HL-60 (cell line): Measurements from ENCODE around the gene ENTR1.
A peak's percentile ranks its signal among the peaks of the same experiment; 100 is the strongest.

Source experiments
- DNase-seq, 2 experiments: peaks; one replicate each; pipeline ENCODE4 v3.0.0-alpha.2; 2010 to 2020; ENCODE audit warnings: low read depth in 1 of 2, low spot score in 1 of 2
- H3K27ac ChIP-seq: fragments of 250-450 bp; sonication (Bioruptor Pico); replicated peaks from 2 replicates; pipeline ENCODE4 v1.5.1; 2020; ENCODE audit warnings: mild to moderate bottlenecking, moderate library complexity
- H3K27me3 ChIP-seq: fragments of 250-450 bp; sonication (Bioruptor Pico); 2 replicates; pipeline ENCODE4 v1.5.1; 2021; ENCODE audit warnings: mild to moderate bottlenecking, moderate library complexity; ENCODE audit not compliant: insufficient read depth, poor library complexity, severe bottlenecking
- H3K4me3 ChIP-seq: replicated peaks from 2 replicates; pipeline ENCODE4 v1.5.1; 2011; ENCODE audit warnings: mild to moderate bottlenecking, control low read depth, low read length; ENCODE audit not compliant: insufficient read depth
- CTCF ChIP-seq: IDR thresholded peaks from one replicate; pipeline ENCODE4 v1.5.1; 2011; ENCODE audit warnings: low read length, control low read depth, inconsistent platforms; ENCODE audit not compliant: insufficient read depth
- GABPA ChIP-seq: IDR thresholded peaks from 2 replicates; pipeline ENCODE4 v1.6.1; 2012; ENCODE audit warnings: low read depth
- POLR2AphosphoS5 ChIP-seq: IDR thresholded peaks from 2 replicates; pipeline ENCODE4 v1.6.1; 2012; ENCODE audit warnings: low read depth
- REST ChIP-seq: IDR thresholded peaks from 2 replicates; pipeline ENCODE4 v1.6.1; 2012; ENCODE audit warnings: low read depth; ENCODE audit not compliant: insufficient replicate concordance
- SPI1 ChIP-seq: IDR thresholded peaks from 2 replicates; pipeline ENCODE4 v1.6.1; 2012; ENCODE audit warnings: low read depth, mild to moderate bottlenecking, borderline replicate concordance

ENTR1 gene

GRCh38 chr9:136418182-136419091, 8.0 kb upstream of the ENTR1 start:
- no peak for TF ChIP-seq SPI1
- DNase-seq = no peak
- no peak overlapping the region for H3K4me3 ChIP-seq
- H3K27ac ChIP-seq = no peak overlapping the region
- H3K27me3 ChIP-seq = no peaks in the 10 kb centered on the region

GRCh38 chr9:136416914-136417313, 6.5 kb upstream of the ENTR1 start:
- H3K27me3 ChIP-seq = no peaks in the 10 kb centered on the region
- TF ChIP-seq GABPA = no peak
- 0 out of 2 replicates have a peak, but pooled peaks have one; percentile 23 for TF ChIP-seq POLR2AphosphoS5
- no peak overlapping the region for H3K4me3 ChIP-seq
- no peak overlapping the region for H3K27ac ChIP-seq
- no peak for DNase-seq

- H3K27me3 ChIP-seq = no peaks in the 10 kb centered on the region
- DNase-seq = no peak
- TF ChIP-seq SPI1 (no peak), POLR2AphosphoS5 (no peak), GABPA (no peak), REST (no peak), CTCF (no peak)
- H3K4me3 ChIP-seq = no peak overlapping the region
- no peak overlapping the region for H3K27ac ChIP-seq
Observed at GRCh38 chr9:136416427-136416826, 6.0 kb upstream of the ENTR1 start.

GRCh38 chr9:136412962-136413361, 2.5 kb upstream of the ENTR1 start:
- Histone ChIP-seq H3K27me3 (no peaks in the 10 kb centered on the region), H3K4me3 (no peak overlapping the region), H3K27ac (no peak overlapping the region)
- TF ChIP-seq SPI1 = no peak
- no peak for TF ChIP-seq POLR2AphosphoS5
- no peak for DNase-seq

- no peaks in the 10 kb centered on the region for H3K27me3 ChIP-seq
- no peak for TF ChIP-seq REST
- TF ChIP-seq POLR2AphosphoS5 = no peak
- no peak for TF ChIP-seq GABPA
- no peak for DNase-seq
- peak overlapping the region; percentile 85 for H3K4me3 ChIP-seq
- peak overlapping the region; percentile 84 for H3K27ac ChIP-seq
Observed at GRCh38 chr9:136411378-136411777, 964 bp upstream of the ENTR1 start.
